ENCODE results near the gene FOXO3.

Gene FOXO3

DNA sequence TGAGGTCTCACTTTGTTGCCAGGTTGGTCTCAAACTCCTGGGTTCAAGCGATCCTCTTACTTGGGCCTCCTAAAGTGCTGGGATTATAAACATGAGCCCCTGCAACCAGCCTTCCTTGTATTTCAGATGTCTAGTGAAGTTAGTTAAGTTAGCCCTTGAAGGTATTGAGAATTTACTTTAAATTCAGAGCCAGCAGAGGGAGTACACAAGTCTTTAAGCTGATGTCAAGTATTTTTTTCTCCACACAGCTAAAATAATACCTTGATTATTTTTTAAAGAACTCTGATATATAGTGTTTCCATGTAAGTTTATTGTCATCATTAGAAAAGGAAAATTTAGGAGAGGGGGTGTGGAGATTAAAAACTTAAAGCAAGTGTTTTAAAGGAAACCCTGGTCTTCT is 9.8 kb downstream of the FOXO3 start:
- in situ Hi-C loops (cut with MboI; ENCODE audit: low sequenced_read_pairs): no loop called here

DNA sequence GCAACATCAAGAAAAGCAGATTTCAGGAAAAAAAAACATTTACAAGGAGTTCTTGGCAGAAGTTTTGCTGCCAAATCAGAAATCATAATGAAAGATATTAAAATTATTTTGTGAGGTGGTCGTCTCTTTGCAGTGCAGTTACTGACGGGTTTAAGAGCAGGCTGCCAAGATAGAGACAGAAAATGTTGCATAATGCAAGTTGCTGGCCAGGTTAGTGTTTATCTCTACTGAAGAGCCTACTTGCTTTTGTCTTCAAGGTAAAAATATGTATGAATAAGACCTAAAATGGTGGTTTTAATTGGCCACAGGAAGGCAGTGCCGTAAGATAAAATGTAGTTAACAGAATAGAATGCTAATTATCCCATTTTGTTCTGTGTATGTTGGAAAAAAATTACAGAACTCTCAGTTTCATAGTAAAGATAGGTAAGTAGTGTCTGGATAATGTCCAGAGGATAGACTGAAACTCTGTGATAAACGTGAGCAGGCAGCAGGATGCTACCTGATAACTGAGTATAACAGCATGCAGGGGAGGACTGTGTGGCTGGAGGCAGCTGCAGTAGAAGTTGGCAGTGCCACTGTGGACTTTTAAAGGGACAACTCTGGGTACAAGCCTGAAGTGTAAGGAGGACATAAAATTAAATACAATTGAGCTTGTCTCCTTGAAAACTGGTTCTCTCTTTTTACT is 13.9 kb downstream of the FOXO3 start:
- in situ Hi-C loops (cut with MboI; ENCODE audit: low sequenced_read_pairs): no loop called here

DNA sequence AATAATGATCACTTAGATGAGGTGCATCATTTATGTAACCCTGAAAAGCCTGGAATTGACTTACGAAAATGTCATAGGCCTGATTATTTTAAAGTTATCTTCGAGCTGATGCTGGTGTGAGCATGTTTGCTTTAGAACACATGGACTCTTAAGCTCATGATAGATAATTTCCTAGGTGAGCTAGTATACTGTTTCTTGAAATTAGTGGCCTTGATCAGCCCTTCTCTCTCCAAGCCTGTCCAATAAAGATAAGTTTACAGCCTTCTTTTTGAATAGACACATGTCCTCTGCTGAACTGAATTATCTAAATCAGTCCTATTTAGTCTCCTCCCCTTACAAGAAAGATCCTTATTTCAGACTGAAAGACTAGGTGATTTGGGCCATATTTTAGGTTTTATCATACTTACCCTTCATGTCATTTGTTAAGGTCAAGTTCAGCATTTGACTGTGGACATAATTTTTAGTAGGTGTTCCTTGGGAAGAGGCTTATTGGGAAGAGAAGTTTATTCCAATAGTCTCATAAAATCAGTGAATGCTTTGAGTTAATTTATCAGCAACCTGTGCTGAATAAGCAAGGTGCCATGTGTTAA is 15.3 kb downstream of the FOXO3 start:
- in situ Hi-C loops (cut with MboI; ENCODE audit: low sequenced_read_pairs): no loop called here

DNA sequence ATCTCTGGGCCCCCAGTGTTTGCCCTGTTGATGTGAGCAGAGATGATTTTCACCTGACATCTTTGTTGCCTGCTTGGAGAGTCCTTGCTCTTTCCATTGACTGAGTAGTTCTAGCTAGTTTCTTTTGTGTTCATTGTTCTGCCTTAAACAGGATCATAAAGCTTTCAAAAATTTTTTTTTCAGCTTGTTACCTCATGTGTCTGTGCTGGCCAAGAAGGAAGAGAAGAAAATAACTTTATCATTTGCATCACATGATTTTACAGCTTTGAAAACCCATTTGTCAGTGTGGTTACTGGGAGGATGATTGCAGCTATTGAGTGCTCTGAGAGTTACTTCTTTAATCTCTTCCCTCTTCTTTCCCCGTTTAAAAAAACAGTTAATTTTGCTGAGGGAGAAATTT is 16.0 kb downstream of the FOXO3 start:
- in situ Hi-C loops (cut with MboI; ENCODE audit: low sequenced_read_pairs): no loop called here

DNA sequence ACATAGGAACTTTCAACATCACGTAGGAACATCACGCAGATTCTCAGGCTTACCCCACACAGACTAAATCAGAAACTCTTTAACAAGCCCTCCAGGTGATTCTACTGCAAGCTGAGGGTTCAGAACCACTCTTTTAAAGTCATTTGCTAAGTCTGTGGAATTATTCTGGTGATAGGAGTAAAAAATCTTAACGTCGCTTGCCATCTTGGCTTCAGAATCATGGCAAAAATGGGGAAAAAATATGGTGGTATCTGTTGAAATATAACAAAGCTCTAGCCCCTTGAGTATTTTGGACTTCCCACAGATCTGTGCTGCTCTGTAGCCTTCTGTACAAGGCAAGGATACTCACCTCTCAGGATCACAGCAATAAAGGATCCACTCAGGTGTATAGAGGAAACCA is 17.4 kb downstream of the FOXO3 start:
- in situ Hi-C loops (cut with MboI; ENCODE audit: low sequenced_read_pairs): no loop called here

DNA sequence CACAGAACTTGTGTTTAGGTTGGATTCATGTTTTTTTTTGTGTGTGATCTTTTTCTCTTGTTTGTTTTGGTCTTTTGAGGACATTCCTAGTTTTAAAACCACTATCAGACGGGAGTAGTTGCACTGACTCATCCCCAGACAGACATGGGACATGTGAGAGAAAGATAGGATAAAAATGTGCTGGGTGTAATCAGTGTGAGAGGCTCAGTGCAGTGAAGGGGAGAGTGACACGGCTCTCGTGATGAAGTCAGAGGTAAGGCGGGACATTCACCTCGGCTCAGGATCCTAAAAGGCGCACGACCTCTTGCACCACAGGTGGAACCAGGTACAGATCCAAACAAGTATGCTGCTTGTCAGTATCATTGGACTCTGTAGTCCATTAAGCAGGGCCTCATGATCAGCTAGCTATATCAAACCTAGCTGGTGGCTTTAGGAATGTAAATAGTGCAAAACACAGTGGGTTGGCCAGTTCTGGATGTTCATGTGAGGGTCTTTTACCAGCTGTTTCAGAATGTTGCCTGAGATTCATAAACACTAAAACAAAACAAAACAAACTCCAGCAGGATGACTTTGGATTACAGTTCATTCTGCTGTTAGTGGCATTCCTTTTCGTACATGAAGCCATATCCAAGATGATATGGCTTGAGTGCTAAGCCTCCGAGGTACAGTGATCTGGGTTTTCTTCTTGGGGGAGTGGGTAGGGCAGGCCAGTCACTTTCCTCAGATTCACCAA is 18.0 kb downstream of the FOXO3 start:
- in situ Hi-C loops (cut with MboI; ENCODE audit: low sequenced_read_pairs): no loop called here

DNA sequence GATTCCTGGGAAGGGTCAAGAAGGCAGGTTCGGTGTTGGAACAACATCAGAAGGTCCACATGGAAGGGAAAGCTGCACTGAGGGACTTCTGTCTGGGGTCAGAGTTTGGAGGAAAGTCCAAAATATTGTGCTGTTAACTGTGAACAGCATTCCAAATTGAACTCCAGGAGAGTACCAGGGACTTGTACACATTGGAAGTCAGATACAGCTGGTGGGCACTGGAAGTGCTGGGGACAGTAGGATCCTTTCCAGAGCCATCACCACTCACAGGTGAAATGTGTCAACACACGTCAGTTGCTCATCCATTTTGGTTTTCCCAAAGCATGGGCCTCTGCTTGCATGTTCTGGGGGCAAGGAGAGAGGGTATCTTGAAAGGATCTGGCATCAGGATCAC is 18.6 kb downstream of the FOXO3 start:
- in situ Hi-C loops (cut with MboI; ENCODE audit: low sequenced_read_pairs): no loop called here

DNA sequence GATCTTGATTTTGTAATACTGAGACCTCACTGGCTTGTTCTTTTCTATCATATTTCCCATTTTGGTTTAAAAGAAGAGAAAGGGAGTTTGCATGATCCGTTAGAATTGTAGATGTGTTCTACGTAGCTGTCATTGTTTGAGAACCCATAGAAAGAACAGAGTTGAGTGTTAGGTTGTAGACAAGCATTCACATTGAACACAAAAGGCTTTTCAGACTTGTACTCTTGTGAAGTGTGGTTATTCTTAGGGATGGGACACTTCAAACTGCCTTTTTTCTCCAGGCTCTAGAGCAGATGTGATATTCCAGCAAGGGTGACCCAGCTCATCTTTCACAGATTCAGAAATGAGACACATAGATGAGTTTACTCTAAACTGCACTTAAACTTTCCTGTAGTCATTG is 19.9 kb downstream of the FOXO3 start:
- in situ Hi-C loops (cut with MboI; ENCODE audit: low sequenced_read_pairs): no loop called here

DNA sequence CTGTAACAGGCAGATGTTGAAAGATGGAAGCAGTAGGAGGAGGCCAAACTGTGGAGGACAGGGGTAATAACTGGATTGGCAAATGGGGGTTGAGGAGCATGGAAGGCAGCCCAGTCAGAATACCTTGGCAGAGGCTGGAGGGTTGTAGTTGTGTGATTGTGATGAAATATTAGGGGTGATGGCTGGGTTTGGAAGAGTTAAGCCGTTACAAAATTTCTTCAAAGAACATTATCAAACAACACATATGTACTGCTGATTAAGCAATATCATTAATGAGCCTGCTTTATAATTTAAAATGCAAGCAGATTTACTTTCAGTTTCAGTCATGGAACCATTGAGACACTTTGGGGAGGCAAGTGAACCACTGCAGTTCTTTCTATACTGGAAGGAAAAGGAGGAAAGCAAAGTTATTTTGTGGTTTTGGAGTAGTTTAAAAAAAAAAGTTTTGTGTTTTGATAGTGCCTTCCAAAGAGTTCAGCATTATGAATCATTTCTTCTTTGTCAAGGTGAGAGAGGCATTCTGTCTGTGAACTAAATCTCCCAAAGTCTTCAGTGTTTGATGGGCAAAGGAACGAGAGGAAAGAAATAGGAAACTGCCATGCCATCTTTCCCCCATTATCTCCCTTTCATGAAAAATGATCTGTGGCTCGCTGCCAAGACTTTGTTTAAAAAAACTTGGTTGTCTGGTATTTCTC is 20.7 kb downstream of the FOXO3 start:
- in situ Hi-C loops (cut with MboI; ENCODE audit: low sequenced_read_pairs): no loop called here

DNA sequence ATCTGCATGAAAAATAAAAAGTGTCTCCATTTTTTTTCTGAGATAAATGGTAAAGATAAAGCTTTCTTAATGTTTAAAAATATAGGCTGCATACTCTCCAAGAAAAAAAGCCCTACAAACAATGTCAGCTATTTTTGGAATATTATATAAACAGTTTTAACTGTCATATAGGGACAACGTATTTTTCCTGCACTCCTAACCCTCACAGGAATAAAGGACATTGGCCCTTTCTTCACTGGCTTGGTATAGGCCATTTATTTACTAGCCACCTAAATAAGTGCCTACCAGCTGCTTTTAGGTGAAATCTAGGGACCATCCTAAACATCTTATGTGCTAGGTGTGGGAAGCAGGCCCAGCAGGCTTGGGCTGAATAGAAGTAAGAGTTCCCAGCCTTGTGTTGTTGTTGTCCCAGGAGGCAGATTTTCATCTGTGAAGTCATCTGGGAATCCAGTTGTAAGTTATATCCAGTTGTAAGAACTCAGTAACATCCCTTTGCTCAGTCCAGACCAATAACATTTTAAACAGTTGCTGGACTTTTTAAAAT is 21.3 kb downstream of the FOXO3 start:
- in situ Hi-C loops (cut with MboI; ENCODE audit: low sequenced_read_pairs): no loop called here

DNA sequence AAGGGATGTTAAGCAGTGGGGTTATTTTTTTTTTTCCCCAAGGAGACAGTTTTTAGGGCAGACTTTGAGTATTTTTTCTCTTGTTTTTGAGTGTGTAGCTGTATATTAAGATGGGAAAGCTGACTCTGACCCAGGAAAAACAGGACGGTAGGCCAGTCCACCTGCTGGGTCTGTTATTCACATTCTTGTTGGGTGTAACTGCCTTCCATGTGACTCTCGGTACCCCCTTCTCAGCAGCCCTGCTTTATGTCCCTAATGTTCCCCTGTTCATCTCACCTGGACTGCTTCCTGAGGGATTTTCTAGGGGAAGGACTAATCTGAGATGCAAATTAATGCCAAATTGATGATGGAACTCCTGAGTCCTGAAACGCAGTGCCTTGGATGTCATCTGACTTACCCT is 21.9 kb downstream of the FOXO3 start:
- in situ Hi-C loops (cut with MboI; ENCODE audit: low sequenced_read_pairs): no loop called here

DNA sequence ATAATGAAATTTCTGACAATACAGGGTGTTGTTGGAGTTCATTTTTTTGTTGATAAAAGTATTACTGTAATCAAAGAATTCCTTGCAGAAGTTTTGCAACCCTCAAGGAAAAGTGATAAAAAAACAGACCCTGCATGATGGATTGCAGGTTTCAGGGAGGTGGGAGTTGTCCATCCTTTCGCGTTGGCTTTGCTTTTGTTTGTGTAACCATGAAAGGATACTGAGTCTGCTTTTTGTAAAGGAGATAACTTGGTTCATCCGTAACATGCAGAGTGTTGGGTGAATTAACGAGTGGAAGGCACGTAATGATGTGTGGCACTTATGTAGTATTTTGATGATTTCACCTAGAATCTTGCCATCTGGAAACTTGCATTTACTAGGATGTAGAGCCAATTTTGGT is 23.6 kb downstream of the FOXO3 start:
- in situ Hi-C loops (cut with MboI; ENCODE audit: low sequenced_read_pairs): no loop called here

DNA sequence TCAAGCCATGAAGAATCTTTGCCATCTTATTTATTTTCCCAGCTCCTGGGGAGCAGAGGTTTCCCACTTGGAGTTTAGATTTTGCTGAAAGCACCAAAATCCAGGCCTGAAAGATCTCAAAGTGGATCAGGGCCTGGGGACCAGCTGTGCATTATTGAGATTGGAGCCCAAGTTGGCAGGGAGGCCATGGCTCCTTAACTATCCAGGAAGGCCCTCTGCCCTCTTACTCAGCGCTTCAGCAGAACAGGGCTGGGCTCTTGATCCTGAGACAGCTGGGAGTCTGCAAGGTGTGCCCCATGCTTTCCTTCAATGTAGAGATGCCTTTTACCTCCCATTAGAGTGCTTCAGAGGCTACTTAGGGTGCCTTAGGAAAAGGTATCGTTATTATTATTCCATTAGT is 24.6 kb downstream of the FOXO3 start:
- in situ Hi-C loops (cut with MboI; ENCODE audit: low sequenced_read_pairs): no loop called here

DNA sequence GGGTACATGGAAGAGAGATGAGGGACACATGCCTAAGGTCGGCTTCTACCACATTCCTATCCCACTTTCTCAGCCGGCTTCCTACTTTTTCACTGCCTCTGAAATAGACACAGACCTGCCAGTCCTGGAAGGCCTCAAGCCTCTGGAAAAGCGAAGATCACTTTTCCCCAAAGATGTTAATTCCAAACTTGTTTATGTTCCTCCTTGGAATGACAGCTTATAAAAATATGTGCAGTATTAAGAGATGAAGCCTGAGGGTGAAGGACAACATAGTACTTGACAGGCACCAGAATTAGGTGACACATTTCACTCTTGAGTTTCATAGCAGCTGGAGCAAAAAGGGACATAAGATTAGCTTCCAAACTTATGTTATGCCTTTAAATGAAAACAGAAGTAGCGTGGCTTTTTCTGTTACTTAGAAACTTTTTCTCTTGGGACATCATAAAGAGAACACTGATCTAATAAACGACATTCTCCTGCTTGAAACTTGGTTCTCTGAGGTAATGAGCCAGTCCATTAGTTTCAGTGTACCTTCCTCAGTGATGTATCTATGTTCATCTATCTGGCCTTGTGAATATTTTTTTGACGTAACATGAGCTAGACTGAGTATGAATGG is 25.3 kb downstream of the FOXO3 start:
- in situ Hi-C loops (cut with MboI; ENCODE audit: low sequenced_read_pairs): no loop called here

DNA sequence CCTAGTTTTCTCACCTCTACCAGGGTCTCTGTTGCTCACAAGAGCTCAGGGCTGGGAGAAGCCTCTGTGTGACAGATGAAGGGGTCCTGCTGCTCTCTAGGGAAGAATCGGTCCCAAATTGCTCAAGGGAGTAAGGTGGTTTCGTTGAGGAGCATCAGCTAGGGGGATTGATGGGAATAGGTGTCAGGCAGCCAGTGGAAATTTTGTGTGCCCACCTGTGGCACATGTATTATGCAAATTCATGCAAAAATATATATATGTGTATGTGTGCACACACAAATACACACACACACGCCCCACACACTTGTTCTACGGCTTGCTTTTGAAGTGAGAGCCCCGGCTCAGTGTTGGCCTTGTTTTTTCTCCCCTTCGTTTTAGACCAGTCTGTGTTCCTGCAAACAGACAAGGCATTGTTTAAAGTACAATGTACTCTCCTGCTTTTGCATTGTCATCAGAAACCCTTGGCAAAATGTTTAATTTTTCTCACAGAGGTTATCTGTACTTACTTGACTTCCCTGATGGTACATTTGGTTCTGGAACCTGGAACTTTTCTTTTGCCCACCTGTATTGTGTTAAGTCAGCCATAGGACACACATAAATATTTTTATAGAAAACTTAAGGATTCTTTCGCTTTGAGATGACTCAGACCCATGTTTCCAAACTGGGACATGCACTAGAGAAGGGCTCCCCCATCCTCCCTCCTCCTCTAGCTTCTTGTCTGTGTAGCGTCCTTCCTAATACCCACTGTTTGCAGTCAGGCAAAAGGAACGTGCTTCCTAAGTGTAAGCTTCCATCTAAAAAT is 26.7 kb downstream of the FOXO3 start:
- in situ Hi-C loops (cut with MboI; ENCODE audit: low sequenced_read_pairs): no loop called here

DNA sequence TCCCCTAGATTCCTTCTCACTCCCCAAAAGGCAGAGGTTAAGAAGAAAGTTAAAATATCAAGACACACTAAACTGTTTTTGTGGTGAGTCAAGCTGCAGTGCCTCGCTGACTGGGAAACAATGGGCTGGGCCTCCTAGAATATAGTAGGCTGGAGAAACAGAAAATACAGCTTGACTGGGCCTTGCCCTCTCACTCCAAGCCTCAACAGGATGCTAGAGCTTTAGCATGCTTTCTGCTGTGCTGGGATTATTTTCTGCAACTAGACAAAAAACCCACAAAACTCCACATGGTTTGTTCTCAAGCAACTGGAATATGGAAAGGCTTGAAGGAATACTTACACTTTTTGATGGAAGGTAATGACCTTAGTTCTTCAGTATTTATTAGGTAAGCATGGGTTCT is 27.9 kb downstream of the FOXO3 start:
- in situ Hi-C loops (cut with MboI; ENCODE audit: low sequenced_read_pairs): no loop called here

DNA sequence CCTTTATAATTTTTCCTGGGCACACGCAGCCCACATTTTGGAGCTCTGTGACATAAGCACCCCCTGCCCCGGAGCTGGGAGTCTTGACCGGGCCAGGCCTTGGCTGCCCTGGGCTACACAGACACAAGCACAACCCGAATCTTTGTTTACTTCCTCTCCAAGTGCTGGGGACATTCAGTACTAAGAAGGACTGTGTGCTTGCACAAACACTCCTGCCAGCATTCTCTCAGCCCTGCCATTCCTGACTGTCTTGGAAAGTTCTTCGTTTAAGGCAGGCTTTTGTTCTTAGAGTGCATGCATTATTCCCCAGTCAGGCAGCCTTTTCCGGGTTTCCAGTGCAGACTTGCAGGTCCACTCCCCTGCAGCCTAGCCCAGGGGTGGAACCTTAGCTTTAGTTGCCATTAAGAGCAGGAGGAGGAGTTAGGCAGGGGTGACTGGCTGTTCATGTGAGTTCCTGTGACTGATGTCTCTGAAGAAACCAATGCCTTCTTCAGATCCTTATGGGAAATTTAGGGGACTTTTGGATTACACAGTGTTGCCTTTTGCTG is 28.6 kb downstream of the FOXO3 start:
- in situ Hi-C loops (cut with MboI; ENCODE audit: low sequenced_read_pairs): no loop called here

DNA sequence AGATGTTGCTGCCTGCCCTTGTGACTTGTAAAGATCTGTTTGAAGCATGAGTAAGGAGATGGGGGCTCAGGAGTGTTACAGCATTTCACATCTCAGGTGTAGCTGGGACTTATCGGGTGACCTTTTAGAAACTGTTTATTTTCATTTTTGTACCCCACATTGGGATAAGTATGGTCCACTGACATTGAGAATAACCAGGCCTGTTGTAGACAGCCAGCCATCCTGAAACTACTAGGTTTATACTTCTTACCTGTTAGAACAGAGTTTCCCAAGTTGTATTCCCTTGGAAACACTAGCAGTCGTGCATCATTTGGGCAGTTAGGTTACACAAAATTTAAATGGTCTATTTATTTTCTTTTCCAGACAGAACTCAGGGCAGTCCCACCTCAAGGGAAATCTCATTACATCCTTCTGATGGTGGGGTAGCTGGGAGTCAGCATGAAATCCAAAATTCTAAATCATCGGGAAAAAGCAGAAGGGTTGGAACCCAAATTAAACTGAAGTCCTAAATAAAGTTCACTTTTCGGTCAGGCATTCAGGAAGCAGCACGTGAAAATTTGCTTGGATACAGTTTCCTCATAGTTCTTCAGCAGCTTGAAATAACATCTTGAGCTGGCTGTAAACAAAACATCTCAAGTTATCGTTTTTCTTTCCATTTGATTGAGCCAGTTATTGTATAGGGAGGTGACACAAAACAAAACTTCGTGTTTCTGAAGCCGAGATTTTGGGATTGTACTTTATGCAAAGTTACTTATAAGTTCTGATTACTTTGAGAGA is 30.5 kb downstream of the FOXO3 start:
- in situ Hi-C loops (cut with MboI; ENCODE audit: low sequenced_read_pairs): no loop called here

Measured in HL-60/S4 (cell line).